Vagina (tissue), 2 donors: ENCODE data around the gene STK24.

ENCODE experiments used
- CTCF ChIP-seq, 3 experiments: fragments of 450-650 bp in 2 of 3; fragments of 200-600 bp in 1 of 3; sonication (generic) in 1 of 3; IDR thresholded peaks; one replicate each; pipeline ENCODE4 v1.5.1; 2017 to 2019; ENCODE audit warnings: antibody characterized with exemption in 3 of 3, mild to moderate bottlenecking in 2 of 3, moderate library complexity in 2 of 3
- POLR2A ChIP-seq, 2 donors: fragments of 450-650 bp; IDR thresholded peaks; one replicate each; pipeline ENCODE4 v1.6.1; 2017; ENCODE audit warnings: antibody characterized with exemption in 2 of 2, mild to moderate bottlenecking in 2 of 2, moderate library complexity in 2 of 2

GRCh38 chr13:98513837-98514236, 63.1 kb downstream of the STK24 start:
- TF ChIP-seq CTCF (IDR thresholded peaks at IDR 0.05): no peak
- TF ChIP-seq POLR2A (IDR thresholded peaks at IDR 0.05): no peak
